ENCODE measurements around the gene CD83.
"Not testable (repeated sequence)": the region's sequence is repeated elsewhere in the genome, so short reads cannot be mapped to it uniquely, and the experiment has no call there.

DNA sequence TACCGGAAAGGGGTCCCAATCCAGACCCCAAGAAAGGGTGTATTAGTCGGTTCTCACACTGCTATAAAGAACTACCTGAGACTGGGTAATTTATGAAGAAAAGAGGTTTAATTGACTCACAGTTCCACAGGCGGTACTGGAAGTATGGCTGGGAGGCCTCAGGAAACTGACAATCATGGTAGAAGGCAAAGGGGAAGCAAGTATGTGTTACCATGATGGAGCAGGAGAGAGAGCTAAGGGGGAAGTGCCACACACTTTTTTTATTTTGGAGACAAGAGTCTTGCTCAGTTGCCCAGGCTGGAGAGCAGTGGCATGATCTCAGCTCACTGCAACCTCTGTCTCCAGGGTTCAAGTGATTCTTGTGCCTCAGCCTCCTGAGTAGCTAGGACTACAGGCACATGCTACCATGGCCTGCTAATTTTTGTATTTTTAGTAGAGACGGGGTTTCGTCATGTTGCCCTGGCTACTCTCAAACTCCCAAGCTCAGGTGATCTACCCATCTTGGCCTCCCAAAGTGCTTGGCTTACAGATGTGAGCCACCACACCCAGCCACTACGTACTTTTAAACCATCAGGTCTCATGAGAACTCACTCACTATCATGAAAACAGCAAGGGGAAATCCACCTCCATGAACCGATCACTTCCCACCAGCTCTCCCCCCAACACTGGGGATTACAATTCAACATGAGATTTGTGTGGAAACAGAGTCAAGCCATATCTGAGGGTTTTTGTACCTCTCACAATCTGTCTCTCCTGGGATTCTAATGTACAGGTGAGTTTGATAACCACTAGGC is 43.8 kb upstream of the CD83 start:
- TF ChIP-seq, protein P1, sequence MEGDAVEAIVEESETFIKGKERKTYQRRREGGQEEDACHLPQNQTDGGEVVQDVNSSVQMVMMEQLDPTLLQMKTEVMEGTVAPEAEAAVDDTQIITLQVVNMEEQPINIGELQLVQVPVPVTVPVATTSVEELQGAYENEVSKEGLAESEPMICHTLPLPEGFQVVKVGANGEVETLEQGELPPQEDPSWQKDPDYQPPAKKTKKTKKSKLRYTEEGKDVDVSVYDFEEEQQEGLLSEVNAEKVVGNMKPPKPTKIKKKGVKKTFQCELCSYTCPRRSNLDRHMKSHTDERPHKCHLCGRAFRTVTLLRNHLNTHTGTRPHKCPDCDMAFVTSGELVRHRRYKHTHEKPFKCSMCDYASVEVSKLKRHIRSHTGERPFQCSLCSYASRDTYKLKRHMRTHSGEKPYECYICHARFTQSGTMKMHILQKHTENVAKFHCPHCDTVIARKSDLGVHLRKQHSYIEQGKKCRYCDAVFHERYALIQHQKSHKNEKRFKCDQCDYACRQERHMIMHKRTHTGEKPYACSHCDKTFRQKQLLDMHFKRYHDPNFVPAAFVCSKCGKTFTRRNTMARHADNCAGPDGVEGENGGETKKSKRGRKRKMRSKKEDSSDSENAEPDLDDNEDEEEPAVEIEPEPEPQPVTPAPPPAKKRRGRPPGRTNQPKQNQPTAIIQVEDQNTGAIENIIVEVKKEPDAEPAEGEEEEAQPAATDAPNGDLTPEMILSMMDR (conservative IDR thresholded peaks at IDR 0.05; ENCODE audit: low read depth, low read length) = not testable (repeated sequence)
- TF ChIP-seq POLR2A (IDR thresholded peaks at IDR 0.05; ENCODE audit: low read depth, low read length); FOS (IDR thresholded peaks at IDR 0.05; ENCODE audit: low read depth, low read length); SMC3 (IDR thresholded peaks at IDR 0.05; ENCODE audit: low read depth, low read length); RCOR1 (IDR thresholded peaks at IDR 0.05; ENCODE audit: insufficient replicate concordance, low read length); MAZ (IDR thresholded peaks at IDR 0.05; ENCODE audit: borderline replicate concordance, low read depth, low read length); MAFK (IDR thresholded peaks at IDR 0.05; ENCODE audit: low read depth, low read length); CEBPB (IDR thresholded peaks at IDR 0.05; ENCODE audit: low read depth, low read length); BHLHE40 (IDR thresholded peaks at IDR 0.05; ENCODE audit: low read depth, low read length); CHD1 (IDR thresholded peaks at IDR 0.05; ENCODE audit: low read depth, low read length); USF2 (IDR thresholded peaks at IDR 0.05; ENCODE audit: low read depth, low read length); RAD21 (IDR thresholded peaks at IDR 0.05; ENCODE audit: low read length): not testable (repeated sequence)

Data from IMR-90 (cell line).